ENCODE measurements around the gene CMTM3. TPM values are rescaled to one million over a fixed set of nuclear protein-coding genes. Genes with fewer than 3 reads are reported as not detected.

Gene CMTM3
- total and polyA plus RNA-seq, 2 experiments from 2014 or later, result 16.4 to 16.6 TPM

DNA sequence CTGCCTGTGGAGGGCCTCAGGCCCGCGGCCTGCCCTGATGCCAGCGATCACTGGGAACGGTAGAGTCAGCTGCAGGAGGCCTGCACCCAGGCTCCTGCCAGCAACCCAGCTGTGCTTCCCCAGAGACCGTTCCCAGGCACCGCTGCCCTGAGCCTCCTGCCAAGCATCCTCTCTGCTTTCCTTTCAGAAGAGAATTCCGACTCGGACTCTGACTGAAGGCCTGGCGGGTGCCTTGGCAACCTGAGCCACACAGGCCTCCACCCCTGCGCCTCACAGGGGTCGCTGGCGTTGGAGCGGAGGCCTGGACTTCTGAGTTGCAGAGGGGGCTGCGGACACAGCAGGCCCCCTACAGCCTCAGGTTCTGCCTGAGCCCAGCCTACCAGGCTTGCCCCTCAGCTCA is 7.9 kb downstream of the CMTM3 start:
- Histone ChIP-seq H3K27ac (ENCODE audit: low read depth) (no peak overlapping the region), H3K4me3 (no peak overlapping the region), H3K9me2 (ENCODE audit: insufficient read depth) (no peaks in the 10 kb centered on the region), H3K36me3 (ENCODE audit: insufficient read depth) (0 out of 2 replicates have a peak, but pooled peaks cover 5% of the 10 kb centered on the region), H4K20me1 (replicated peaks; ENCODE audit: insufficient read depth) (peaks cover 5% of the 10 kb centered on the region), H3K79me2 (replicated peaks; ENCODE audit: insufficient read depth) (no peaks in the 10 kb centered on the region), H3K27me3 (ENCODE audit: insufficient read depth) (no peaks in the 10 kb centered on the region), H3K4me1 (ENCODE audit: insufficient read depth) (peaks cover 26% of the 10 kb centered on the region), H3F3A (replicated peaks; ENCODE audit: low read depth) (no peaks in the 10 kb centered on the region; the same call in 1 of the 2 replicates), H3K4me2 (no peak overlapping the region), H2AFZ (no peak overlapping the region)
- H3K4me1 Mint-ChIP-seq, result peaks cover 31% of the 10 kb centered on the region
- H3K27ac Mint-ChIP-seq, result no peak overlapping the region
- ATAC-seq (no peak), DNase-seq (ENCODE audit: low spot score) (no peak)
- TF ChIP-seq ZNF331 (CRISPR knock-in tag; IDR thresholded peaks at IDR 0.05; ENCODE audit: low read depth) (no peak), JUNB (IDR thresholded peaks at IDR 0.05; ENCODE audit: unreplicated experiment) (no peak), EZH2 (IDR thresholded peaks at IDR 0.05; ENCODE audit: low read depth, unreplicated experiment) (no peak), POLR2AphosphoS5 (IDR thresholded peaks at IDR 0.05; ENCODE audit: low read depth) (no peak), CREB1 (CRISPR knock-in tag; IDR thresholded peaks at IDR 0.05; ENCODE audit: low read depth) (no peak), STAT1 (IDR thresholded peaks at IDR 0.05; ENCODE audit: unreplicated experiment) (no peak), ZNF114 (CRISPR knock-in tag; IDR thresholded peaks at IDR 0.05) (no peak), EZH2phosphoT487 (IDR thresholded peaks at IDR 0.05; ENCODE audit: unreplicated experiment) (no peak), NANOG (IDR thresholded peaks at IDR 0.05; ENCODE audit: borderline replicate concordance) (no peak)
- TF ChIP-seq, protein P1, sequence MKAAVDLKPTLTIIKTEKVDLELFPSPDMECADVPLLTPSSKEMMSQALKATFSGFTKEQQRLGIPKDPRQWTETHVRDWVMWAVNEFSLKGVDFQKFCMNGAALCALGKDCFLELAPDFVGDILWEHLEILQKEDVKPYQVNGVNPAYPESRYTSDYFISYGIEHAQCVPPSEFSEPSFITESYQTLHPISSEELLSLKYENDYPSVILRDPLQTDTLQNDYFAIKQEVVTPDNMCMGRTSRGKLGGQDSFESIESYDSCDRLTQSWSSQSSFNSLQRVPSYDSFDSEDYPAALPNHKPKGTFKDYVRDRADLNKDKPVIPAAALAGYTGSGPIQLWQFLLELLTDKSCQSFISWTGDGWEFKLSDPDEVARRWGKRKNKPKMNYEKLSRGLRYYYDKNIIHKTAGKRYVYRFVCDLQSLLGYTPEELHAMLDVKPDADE (IDR thresholded peaks at IDR 0.05), result no peak
- TF ChIP-seq, protein P2, sequence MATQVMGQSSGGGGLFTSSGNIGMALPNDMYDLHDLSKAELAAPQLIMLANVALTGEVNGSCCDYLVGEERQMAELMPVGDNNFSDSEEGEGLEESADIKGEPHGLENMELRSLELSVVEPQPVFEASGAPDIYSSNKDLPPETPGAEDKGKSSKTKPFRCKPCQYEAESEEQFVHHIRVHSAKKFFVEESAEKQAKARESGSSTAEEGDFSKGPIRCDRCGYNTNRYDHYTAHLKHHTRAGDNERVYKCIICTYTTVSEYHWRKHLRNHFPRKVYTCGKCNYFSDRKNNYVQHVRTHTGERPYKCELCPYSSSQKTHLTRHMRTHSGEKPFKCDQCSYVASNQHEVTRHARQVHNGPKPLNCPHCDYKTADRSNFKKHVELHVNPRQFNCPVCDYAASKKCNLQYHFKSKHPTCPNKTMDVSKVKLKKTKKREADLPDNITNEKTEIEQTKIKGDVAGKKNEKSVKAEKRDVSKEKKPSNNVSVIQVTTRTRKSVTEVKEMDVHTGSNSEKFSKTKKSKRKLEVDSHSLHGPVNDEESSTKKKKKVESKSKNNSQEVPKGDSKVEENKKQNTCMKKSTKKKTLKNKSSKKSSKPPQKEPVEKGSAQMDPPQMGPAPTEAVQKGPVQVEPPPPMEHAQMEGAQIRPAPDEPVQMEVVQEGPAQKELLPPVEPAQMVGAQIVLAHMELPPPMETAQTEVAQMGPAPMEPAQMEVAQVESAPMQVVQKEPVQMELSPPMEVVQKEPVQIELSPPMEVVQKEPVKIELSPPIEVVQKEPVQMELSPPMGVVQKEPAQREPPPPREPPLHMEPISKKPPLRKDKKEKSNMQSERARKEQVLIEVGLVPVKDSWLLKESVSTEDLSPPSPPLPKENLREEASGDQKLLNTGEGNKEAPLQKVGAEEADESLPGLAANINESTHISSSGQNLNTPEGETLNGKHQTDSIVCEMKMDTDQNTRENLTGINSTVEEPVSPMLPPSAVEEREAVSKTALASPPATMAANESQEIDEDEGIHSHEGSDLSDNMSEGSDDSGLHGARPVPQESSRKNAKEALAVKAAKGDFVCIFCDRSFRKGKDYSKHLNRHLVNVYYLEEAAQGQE (IDR thresholded peaks at IDR 0.05; ENCODE audit: unreplicated experiment), result no peak
- TF ChIP-seq, protein P3, sequence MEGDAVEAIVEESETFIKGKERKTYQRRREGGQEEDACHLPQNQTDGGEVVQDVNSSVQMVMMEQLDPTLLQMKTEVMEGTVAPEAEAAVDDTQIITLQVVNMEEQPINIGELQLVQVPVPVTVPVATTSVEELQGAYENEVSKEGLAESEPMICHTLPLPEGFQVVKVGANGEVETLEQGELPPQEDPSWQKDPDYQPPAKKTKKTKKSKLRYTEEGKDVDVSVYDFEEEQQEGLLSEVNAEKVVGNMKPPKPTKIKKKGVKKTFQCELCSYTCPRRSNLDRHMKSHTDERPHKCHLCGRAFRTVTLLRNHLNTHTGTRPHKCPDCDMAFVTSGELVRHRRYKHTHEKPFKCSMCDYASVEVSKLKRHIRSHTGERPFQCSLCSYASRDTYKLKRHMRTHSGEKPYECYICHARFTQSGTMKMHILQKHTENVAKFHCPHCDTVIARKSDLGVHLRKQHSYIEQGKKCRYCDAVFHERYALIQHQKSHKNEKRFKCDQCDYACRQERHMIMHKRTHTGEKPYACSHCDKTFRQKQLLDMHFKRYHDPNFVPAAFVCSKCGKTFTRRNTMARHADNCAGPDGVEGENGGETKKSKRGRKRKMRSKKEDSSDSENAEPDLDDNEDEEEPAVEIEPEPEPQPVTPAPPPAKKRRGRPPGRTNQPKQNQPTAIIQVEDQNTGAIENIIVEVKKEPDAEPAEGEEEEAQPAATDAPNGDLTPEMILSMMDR (conservative IDR thresholded peaks at IDR 0.05; ENCODE audit: low read depth in 2 of 2), result no peak
- TF ChIP-seq, protein P4, sequence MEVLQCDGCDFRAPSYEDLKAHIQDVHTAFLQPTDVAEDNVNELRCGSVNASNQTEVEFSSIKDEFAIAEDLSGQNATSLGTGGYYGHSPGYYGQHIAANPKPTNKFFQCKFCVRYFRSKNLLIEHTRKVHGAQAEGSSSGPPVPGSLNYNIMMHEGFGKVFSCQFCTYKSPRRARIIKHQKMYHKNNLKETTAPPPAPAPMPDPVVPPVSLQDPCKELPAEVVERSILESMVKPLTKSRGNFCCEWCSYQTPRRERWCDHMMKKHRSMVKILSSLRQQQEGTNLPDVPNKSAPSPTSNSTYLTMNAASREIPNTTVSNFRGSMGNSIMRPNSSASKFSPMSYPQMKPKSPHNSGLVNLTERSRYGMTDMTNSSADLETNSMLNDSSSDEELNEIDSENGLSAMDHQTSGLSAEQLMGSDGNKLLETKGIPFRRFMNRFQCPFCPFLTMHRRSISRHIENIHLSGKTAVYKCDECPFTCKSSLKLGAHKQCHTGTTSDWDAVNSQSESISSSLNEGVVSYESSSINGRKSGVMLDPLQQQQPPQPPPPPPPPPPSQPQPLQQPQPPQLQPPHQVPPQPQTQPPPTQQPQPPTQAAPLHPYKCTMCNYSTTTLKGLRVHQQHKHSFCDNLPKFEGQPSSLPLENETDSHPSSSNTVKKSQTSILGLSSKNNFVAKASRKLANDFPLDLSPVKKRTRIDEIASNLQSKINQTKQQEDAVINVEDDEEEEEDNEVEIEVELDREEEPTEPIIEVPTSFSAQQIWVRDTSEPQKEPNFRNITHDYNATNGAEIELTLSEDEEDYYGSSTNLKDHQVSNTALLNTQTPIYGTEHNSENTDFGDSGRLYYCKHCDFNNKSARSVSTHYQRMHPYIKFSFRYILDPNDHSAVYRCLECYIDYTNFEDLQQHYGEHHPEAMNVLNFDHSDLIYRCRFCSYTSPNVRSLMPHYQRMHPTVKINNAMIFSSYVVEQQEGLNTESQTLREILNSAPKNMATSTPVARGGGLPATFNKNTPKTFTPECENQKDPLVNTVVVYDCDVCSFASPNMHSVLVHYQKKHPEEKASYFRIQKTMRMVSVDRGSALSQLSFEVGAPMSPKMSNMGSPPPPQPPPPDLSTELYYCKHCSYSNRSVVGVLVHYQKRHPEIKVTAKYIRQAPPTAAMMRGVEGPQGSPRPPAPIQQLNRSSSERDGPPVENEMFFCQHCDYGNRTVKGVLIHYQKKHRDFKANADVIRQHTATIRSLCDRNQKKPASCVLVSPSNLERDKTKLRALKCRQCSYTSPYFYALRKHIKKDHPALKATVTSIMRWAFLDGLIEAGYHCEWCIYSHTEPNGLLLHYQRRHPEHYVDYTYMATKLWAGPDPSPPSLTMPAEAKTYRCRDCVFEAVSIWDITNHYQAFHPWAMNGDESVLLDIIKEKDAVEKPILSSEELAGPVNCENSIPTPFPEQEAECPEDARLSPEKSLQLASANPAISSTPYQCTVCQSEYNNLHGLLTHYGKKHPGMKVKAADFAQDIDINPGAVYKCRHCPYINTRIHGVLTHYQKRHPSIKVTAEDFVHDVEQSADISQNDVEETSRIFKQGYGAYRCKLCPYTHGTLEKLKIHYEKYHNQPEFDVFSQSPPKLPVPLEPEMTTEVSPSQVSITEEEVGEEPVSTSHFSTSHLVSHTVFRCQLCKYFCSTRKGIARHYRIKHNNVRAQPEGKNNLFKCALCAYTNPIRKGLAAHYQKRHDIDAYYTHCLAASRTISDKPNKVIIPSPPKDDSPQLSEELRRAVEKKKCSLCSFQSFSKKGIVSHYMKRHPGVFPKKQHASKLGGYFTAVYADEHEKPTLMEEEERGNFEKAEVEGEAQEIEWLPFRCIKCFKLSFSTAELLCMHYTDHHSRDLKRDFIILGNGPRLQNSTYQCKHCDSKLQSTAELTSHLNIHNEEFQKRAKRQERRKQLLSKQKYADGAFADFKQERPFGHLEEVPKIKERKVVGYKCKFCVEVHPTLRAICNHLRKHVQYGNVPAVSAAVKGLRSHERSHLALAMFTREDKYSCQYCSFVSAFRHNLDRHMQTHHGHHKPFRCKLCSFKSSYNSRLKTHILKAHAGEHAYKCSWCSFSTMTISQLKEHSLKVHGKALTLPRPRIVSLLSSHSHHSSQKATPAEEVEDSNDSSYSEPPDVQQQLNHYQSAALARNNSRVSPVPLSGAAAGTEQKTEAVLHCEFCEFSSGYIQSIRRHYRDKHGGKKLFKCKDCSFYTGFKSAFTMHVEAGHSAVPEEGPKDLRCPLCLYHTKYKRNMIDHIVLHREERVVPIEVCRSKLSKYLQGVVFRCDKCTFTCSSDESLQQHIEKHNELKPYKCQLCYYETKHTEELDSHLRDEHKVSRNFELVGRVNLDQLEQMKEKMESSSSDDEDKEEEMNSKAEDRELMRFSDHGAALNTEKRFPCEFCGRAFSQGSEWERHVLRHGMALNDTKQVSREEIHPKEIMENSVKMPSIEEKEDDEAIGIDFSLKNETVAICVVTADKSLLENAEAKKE (CRISPR knock-in tag; IDR thresholded peaks at IDR 0.05), result no peak
- no peak overlapping the region for H3K4me3 Mint-ChIP-seq
- H3K36me3 Mint-ChIP-seq (ENCODE audit: low read depth), result peaks cover 59% of the 10 kb centered on the region
- no peaks in the 10 kb centered on the region; the same call in 2 of the 3 replicates for H3K9me3 Mint-ChIP-seq
- peaks cover 5% of the 10 kb centered on the region for H3K27me3 Mint-ChIP-seq (ENCODE audit: insufficient read depth, low read depth, poor library complexity)

Measured in GM23338 (cell line).